HS-27A (cell line): Measurements from ENCODE around the gene LDB2.
"Not testable (repeated sequence)": the region's sequence is repeated elsewhere in the genome, so short reads cannot be mapped to it uniquely, and the experiment has no call there.

ENCODE experiments used
- DNase-seq: peaks from one replicate; pipeline ENCODE4 v3.0.0-alpha.2; 2012; ENCODE audit warnings: low read depth, missing footprints

LDB2 gene

DNA sequence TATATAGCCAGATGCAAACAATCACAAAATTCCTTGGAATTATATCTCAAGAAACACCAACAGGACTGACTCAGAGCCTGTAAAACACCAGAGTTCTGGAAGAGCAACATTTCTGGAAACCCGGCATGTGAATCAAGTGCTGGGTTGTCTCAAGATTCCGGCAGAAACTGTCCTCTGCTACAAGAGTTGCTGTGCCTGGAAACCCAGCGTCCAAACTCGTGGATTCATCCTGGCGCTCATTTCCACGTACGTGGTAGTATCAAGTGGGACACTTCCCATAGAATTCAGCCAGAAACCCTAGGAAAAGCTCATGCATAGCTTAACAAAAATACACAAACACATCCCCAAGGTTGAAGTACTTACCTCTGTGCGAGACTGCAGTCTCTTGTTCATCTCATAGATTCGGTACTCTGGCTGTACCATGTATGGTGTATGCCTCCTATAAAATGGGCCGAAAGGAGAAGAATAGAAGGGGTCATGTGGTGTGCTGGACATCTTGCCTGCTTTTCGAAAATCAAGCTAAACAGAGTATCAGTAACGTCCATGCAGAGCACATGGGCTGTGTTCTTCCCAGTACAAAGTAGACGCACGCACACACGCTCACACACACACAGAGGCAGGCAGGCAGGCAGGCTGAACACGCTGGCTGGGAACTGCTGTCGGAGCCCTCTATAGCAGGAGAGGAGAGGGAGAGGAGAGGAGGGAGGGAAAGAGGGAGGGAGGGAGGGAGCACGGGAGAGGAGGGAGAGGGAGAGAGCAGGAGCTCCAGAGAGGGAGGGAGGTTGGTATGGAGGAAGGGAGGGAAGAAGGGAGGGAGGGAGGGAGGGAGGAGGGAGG lies at the start of gene LDB2:
Gene LDB2 (minus strand): TSS at position 655 of the 837 bp plus-strand sequence.
- DNase-seq: no peak

- DNase-seq: no peak
These were observed 44.0 kb upstream of the LDB2 start for GRCh38 chr4:16942491-16942890.

DNA sequence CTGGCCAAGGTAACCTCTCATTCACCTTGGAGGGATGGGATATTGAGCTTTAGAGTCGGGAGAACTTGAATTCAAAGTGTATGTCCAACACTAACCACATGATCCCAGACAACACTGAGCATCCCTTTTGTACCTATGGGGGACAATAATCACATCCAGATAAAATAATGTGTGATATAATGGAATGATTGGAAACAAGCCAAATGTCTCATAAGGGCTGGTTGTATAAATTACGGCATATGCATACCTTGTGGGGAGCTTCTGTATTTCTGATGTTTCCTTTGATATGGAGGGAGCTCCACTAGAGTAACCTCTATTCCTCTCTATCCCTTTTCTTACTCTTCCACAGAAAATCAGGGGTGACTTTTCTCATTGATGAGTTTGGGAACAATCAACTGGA lies 40.7 kb upstream of the LDB2 start:
- DNase-seq: no peak

DNA sequence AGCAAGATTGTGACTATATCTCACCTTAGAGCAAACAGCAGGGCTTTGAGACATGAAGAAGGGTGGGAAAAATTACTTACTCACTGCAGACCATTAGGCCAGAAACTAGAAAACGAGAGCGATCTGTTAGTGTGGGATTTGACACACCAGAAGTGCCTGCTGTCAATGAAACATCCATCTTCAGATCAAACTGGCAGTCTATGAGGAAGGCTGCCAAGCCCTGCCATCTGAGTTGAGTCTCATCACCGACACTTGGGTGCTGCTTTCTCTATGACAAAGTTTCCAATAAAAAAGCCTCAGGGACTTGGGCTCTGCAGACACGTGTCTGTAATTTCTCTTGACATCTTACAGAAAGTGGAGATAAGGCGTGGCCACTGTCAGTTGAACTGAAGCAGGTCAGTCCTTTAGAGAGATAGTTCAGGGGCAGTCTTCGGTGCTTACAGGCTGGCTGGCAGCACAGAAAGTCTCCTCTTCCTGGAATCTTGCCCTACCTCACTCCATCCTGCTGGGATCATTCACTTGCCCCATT lies 40.1 kb upstream of the LDB2 start:
- no peak for DNase-seq

DNA sequence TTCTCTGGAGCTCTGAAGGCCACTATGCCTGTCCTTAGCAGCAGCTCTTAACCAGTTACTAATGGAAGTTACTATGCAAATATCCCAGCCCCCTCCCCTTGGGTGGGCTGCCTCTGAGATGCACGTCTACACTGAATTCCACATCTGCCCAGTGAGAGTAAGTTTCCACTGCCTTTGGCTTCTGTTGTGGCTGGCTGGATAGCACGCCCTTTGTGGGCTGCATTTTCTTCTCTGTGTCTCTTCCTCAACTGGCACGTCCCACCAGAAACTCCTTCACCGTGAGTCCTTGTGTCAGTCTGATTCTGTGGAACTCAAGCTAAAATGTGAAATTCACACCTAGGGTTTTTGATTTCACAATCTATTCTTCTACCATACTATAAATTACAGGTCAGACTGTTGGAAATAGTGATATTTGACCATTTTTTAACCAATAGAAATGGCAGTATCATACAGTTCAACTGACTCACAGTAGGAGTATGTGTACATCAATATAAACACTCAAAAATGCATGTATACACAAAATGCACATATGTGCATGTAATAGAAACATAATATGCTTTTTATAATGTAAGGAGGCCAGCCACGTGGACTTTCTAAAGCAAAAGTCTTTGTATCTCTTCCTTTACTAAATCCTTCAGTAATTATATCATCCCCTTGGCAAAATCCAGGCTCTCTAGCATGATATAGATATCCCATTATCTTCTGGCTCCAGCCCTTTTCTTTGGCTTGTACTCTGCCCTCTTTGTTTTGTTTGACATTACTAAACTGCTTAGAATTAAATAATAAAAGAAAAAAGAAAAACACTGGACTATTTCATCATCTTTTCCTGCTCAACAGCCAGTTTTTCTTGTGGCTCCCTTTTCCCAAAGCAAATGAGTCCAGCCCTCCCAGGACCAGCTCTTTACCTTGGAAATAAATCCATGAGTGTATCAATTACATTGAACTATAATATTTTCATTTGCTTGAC lies 33.2 kb upstream of the LDB2 start:
- DNase-seq: no peak

GRCh38 chr4:16926214-16926613 lies 27.8 kb upstream of the LDB2 start:
- no peak for DNase-seq

- DNase-seq: not testable (repeated sequence)
These were observed 20.3 kb upstream of the LDB2 start for GRCh38 chr4:16918716-16919115.

DNA sequence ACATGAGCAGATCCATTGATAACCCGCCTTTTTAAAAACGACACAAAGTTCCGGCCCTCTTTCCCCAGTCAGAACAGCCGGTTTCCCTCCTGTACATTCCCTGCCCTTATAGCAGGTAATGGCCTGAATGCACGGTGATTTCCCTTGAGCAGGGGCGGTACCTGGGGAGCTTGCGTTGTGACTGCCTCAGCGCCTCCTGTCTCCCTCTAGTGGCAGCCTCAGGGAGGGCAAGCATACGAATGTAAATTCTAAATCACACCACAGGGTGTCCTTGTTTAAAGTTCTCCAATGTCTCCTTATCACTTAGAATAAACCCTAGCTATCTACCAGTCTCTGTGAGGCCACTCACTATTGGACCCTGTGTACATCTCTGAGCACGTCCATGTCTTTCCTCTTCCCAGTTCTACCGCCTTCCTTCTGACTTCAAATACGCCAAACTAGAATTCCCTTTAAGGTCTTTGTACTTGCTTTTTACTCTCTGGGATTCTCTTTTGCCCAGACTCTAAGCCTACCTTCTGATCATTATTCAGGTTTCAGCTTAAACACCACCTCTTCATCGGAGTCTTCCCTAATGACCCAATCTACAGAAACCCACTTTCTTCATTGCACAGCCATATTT lies 18.4 kb upstream of the LDB2 start:
- peak; percentile 48 for DNase-seq

DNA sequence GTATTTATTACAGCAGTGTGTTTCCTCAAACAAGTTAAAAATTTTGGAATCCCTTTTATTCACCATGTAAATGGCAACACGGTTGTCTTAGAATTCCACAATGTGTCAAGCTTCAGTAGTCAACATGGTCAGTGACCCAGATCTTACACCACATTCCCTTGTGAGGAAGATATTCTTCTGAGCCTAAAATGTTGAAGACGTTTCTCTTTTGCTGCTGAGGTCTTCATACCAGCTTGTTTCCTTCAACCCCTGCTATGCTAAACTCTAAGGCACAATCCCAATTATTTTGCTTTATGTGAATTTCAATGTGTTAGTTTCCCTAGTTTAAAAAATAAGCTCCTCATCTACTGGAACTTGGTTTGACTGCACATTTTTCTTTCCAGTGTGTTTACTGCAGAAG lies 17.6 kb upstream of the LDB2 start:
- DNase-seq: no peak

DNA sequence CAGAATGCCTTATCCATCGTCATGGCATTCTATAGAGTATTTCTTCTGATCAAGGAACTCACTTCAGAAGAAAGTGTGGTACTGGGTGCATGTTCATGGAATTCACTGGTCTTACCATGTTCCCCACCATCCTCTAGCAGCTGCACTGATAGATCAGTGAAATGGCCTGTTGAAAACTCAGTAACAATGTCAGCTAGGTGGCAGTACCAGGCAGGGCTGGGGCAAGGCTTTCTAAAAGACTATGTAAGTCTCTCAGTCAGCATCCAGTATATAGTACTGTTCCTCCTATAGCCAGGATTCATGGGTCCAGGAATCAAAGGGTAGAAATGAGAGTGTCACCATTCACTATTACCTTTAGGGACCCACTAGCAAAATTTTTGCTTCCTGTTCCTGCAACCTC lies 15.8 kb upstream of the LDB2 start:
- no peak for DNase-seq

DNA sequence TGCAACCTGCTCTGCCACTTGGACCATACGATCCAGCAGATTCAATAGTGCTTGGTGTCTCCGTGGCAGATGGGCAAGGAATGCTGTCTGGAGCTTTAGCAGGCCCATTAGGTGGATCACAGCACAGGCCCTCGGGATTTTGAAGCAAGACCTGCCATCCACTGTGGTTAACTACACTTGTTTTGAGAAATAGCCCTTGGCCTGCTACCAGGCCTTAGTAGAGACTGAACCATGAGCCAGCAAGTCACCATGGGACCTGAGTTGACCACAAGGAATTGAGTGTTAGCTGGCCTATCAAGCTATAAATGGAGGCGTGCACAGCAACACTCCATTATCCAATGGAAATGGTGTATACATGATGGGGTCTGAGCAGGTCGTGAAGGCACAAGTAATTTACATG lies 14.5 kb upstream of the LDB2 start:
- no peak for DNase-seq

GRCh38 chr4:16909281-16909680 lies 10.8 kb upstream of the LDB2 start:
- DNase-seq: no peak

- no peak for DNase-seq
These were observed 10.1 kb upstream of the LDB2 start for GRCh38 chr4:16908377-16909021.

DNA sequence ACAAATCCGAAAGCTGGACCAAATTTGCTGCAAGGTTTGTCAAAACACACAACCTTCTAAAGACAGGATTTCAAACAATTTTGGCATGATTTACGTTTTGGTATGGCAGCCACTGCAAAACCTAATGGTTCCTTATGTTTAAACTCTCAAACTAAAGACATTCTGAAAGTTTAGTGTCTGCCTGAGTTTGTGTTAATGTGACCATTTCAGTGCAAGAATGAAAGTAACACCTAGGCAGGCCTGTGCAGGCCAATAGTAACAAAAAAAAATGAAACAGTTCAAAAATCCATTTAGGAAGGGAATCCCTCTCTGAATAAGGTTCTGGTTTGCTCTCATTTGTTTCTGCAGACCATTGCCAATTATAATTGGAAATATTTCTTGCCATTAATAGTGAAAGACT lies 1.9 kb upstream of the LDB2 start:
- DNase-seq: no peak

DNA sequence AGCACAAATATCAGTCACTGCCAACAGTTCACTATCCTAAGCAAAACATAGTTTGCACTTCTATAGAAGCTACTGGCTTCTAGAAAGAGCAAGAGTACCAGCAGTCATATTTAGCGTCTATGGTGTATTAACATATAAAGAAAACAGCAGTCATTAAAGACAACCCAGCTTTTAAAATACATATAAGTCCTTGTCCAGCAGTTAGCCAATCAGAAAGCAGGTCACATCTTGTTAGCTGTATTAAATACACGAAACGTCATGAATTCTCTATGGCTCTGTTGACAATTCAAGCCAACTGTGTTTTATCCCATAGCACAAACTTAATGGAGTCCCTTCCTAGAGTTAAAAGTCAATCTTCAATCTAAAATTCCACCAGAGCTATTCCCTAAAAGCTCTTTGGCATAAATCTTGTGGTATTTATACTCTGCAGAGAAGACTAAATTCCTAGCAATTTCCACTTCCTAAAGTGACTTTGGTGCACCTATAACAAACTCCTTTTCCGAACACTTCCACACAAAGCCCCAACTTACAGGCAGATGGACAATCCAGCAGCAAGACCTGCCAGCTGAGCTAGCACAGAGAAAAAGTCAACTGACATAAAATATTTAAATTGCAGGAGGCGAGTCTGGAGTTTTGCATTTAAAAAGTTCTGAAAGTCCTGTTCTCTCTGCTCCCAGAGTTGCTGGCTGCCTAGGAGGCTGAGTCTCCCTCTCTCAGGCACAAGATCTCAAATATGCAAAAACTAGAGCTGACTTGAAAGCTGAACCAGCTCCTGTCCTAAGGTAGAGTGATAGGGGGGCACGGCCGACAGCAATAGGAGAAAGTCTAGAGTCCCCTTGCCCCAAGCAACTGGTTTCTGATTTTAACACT lies 1.3 kb downstream of the LDB2 start:
- DNase-seq: no peak

DNA sequence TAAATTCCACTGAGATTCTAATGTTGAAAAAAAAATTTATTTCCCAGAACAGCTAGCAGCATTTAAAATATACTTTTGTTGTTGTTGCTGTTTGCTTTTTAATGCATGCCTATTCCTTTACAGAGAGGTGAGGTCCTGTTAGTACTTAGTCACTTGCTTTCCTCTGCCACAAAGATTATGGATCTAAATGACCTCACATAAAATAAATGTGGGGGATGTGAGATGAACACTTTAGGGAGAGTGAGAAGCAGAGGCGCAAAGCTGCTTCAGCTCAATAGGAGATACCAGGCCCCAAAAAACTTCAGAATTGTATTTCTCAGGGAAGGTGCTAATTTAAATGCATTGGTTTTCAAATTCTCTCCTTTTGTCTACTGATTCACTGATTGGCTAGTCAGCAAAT lies 4.0 kb downstream of the LDB2 start:
- no peak for DNase-seq

DNA sequence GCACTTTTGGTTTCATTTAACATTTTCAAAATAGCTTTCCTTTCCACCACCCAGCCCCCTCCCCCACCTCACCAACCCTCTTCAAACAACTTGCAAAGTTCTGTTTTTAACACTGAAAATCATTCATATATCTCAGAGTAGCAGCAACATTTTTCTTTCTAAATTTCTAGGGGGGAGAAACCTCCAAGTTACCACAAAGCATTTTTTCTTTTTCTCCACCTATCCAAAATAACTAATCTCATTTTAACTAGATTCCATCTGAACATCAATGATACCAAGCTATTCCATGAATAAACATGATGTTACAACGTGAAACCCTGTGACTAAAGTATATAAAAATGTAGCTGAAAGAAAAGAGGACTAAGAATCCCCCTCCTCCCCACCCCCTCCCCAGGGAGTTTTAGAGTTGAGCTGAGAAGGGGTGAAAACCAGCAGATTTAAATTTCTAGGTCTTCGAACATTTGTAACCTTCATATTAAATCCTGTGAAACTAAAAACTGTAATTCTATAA lies 5.2 kb downstream of the LDB2 start:
- DNase-seq: no peak

DNA sequence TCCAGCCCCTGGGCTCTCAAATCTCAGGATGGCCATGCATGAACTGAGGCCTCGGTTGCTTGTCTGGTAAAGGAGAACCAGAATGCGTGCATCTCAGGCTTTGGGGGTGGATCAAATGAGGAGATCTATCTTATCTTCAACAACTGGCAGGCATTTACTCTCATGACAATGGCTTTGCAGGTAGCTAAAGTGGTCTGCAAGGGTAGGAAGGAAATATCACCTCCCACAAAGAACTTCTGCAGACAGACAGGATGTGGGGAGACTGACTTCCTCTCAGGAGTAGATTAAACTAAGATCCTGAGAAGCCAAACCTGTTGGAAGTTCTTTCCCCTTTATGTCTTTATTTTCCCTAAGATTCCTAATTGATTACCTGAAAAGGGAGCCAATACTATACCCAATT lies 7.8 kb downstream of the LDB2 start:
- DNase-seq: no peak

GRCh38 chr4:16889945-16890344 lies 8.5 kb downstream of the LDB2 start:
- DNase-seq: no peak

DNA sequence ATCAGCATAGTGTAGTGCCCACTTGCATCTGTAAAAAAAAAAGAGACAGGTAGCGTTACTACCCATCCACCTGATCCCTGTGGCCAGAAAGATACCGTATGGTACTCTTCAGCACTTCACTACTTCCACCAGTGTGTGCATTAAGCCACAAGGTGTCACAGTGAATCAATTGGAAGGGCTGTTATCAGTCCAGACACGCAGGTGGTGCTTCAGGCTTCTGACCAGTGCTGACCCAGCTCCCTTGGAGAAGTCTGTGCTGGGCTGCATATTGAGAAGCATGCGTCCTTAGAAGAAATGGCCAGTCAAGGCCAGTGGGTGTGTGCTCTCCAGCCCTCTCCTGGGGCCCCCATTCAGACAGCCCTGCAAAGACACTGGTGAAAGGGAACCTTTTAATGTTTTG lies 10.6 kb downstream of the LDB2 start:
- no peak for DNase-seq
